GM21576 (cell line): Measurements from ENCODE around the gene KSR1.

Experiments
- ATAC-seq: cut with Tn5 transposase; IDR thresholded peaks from one replicate; pipeline ENCODE4 v1.9.1; 2021; ENCODE audit warnings: mild to moderate bottlenecking, moderate library complexity; ENCODE audit not compliant: unreplicated experiment

Gene KSR1

DNA sequence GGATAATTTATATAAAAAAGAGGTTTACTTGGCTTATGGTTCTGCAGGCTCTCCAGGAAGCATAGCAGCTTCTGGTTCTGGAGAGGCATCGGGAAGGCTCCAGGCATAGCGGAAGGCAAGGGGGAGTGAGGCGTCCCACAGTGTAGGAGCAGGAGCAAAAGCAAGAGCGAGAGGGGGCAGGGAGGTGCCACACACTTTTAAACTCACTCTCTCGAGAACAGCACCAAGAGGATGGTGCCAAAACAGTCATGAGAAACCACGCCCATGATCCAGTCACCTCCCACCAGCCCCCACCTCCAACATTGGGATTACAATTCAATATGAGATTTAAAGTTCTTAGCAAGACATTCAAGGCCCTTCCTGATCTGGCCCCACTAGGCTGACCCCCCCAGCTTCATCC, 124.8 kb downstream of the KSR1 start:
- ATAC-seq, result no peak

DNA sequence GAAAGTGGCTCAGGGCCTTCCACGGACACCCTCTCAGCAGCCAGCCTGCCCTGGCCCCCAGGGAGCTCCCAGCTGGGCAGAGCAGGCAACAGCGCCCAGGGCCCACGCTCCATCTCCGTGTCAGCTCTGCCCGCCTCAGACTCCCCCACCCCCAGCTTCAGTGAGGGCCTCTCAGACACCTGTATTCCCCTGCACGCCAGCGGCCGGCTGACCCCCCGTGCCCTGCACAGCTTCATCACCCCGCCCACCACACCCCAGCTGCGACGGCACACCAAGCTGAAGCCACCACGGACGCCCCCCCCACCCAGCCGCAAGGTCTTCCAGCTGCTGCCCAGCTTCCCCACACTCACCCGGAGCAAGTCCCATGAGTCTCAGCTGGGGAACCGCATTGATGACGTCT, 126.4 kb downstream of the KSR1 start:
- ATAC-seq, result no peak

DNA sequence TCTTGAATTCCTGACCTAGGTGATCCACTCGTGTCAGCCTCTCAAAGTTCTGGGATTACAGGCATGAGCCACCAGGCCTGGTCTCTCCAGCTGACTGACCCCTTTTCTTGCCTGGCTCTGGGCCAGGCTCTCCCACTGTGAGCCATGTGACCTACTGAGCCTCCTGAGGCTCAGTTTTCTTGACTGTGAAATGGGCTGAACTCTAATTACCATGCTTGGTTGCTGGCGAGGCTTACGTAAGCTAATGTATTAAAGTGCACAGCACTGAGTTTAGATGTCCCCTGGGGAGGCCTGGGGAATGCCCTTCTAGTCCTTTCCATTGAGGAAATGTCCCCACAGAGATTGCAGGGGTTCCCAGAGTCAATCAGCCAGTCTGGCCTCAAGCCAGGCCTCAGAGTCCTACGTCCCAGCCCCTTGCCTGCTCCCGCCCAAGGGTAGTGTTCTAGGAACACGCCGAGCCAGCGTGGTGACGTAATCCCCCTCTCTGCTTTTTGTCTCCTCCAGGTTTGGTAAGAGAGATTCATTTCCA, 129.0 kb downstream of the KSR1 start:
- ATAC-seq, result no peak

DNA sequence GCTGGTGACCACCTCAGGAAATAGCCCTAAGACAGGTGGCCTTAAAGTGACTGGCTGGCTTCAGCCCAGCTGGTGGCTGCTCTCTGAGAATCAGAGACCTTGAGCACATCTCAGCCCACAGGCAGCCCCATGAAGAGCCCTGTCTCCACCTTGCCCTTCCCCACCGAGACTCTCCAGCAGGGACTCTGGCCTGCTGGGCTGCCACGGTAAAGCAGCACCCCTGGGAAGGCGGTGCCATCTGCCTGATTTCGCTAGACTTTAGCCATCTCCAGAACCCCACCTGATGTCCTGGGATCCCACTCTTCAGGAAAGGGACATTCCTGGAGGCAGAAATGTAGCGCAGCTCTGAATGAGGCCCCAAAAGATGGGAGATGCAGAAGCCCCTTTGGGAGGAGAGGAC, 129.5 kb downstream of the KSR1 start:
- no peak for ATAC-seq

DNA sequence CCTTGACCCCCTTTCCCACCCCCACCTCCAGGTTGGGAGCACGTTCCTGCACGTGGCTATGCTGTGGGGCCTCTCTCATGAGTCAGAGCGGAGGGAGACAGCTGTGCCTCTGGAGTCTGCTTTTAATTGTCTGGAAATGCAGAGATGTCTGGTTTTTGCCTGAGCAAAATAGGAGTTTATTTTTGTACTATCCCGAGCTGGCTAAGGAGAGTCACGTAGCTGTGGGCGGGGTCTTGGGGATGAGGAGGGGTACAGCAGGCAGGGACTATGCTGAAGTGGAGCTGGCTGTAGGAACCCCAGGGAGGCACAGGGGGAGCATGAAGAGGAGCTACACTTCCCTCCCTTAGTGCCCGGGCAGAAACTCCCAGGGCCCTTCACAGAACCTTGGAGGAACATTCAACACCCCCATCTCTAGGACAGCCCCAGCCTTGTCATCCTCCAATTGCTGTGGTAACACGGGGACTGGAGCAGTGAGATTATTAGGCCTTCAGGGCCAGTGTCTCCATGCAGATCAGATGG, 130.0 kb downstream of the KSR1 start:
- no peak for ATAC-seq

DNA sequence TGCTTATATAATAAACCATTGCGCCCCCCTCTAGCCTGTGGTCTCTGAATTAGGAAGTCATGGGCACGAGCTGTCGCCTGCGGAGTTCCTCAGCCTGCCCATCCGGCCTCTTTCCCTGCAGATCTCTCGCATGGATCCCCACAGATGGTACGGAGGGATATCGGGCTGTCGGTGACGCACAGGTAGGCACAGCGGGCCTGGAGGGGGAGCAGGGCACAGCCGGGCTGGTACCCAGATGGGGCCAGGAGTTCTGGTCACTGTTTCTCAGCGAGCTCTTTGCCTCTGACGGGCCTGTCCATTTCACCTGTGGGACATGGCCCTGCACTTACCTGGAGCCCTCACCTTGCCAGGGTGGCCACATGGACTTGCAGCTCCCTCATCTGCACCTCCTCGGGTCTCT, 132.1 kb downstream of the KSR1 start:
- no peak for ATAC-seq

DNA sequence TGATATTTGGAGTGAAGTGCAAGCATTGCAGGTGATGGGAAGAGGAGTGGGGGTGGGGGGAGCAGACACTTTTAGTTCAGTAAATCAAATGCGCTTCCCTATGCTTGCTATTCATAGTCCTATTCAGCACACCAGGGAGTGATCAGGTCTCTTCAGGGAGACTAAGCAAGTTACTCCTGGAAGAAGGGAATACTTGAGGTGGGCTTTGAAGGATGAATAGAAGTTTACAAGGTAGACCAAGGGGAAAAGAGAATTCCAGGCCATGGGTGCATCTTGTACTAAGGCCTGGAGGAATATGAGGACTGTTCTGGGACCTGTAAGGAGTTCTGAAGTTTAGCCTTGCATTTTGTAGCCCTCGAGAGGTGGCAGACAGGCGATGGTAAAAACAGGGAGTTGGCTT, 134.6 kb downstream of the KSR1 start:
- ATAC-seq, result no peak

DNA sequence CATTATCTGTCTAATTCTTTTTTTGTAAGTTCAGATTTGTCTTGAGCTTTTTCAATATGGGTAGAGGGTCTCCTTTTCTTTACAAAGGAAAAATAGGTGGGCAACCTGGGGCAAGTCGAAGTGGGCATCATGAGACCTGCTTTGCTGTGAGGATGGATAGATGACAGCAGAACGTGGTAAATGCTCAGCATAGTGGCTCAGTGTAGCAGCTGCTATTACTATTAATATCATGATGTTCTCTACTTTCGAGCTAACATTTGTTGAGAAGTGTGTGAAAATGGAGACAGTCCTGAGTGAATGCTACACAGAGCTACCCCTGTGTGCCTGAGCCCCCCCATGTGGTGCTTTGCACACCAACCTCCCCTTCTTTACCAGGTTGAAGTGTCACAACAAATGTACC, 135.7 kb downstream of the KSR1 start:
- no peak for ATAC-seq

DNA sequence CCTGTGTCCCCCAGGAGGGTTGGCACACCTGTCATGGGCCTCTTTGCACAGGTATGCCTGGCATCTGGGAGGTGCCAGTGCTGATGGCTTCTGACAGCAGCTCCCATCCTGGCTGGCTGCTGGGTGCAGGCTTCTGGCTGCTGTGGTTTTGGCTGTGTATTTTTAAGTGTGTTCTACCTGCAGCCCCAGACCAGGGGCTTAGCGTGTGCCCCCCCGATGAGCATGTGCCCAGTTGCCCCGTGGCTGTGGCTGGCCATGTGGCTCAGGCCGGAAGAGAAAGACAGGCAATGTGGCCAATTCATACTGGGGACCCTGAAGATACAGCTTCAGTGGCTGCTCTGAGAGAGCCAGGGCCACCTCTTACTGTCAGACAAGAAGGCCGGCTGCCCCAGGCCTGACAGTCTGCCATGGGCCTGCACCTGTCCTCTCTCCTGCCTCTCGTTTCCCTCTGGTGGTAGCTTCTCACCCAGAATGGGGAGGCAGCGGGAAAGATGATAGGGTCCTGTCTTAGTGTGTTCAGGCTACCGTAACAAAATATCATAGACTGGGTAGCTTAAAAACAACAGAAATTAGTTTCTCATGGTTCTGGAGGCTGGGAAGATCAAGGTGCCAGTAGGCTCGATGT, 137.1 kb downstream of the KSR1 start:
- ATAC-seq, result no peak

DNA sequence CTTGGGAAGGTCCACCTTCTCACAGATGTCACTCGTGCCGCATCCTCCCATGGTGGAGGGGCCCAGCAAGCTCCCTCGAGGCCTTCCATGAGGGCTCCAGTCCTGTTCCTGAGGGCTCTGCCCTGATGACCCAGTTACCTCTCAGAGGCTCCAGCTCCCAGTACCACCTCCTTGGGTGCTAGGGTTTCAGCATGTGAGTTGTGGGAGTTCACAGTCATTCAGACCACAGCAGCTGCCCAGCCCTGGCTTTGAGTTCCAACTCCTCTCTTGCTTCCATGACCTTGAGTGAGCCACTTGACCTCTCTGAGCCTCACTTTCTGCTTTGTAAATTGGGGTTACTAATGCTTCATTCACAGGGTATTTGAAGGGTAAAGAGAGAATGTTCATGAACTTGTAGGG, 137.6 kb downstream of the KSR1 start:
- no peak for ATAC-seq

DNA sequence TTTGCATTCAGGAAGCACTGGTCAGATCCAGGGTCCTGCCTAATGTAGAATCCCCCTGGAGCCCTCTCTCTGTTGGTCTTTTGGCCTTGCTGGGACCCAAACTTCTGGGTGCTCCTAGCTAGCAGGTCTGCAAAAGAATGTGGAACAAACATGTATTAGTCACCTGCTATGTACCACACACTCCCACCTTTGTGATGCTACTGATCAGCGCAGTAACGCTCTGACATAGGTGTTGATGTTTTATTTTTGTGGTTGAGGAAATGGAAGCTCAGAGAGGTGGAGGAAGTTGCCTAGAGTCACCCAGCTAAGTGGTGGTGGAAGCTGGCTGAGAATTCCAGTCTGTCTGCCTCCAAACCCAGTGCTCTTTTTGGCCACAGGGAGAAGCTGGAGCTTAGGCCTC, 139.0 kb downstream of the KSR1 start:
- ATAC-seq, result no peak

DNA sequence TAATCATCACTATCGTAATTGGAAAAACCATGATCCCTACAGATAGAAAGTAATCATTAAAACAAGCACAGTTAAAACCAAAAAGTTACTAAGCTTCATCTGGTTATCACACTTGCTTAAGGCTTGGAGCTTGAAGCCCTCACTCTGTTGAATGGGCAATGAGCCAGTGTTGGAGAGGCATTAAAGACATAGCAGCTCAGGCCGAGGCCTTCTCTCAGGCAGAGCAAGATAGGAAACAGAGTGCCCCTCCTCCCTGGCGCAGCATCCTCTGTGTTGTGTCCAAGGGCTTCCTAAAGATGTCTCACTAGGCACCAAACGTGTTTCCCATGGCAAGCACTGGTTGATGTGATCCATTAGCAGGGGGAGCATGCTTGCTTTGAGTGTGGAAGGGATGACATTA, 139.8 kb downstream of the KSR1 start:
- no peak for ATAC-seq

DNA sequence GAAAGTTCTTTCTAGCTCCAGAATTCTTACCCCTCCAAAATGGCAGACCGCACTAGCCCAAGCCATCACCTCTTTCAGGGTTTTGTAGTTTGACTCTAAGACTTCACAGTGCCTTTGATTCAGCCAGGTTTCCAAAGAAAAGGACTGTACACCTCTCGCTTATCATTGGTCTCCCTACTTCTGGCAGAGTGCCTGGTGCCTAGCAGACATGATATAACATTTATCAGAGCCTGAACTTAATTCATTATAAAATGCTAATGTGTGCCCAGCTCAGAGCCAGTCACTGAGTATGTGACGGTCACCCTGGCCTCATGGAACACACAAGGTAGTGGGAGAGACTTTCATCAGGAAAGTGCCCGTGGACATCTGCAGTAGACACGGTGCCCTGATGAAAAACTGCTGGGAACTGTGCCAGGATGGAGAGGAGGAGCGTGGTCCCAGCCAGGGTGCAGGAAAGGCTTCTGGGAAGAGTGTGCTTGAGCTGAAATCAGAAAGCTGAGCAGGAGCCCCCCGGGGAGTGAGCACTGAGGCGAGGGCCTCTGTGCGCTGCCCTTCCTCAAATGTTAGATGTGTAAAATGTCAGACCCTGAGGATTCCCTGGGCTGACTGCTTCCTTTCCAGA, 140.4 kb downstream of the KSR1 start:
- no peak for ATAC-seq

DNA sequence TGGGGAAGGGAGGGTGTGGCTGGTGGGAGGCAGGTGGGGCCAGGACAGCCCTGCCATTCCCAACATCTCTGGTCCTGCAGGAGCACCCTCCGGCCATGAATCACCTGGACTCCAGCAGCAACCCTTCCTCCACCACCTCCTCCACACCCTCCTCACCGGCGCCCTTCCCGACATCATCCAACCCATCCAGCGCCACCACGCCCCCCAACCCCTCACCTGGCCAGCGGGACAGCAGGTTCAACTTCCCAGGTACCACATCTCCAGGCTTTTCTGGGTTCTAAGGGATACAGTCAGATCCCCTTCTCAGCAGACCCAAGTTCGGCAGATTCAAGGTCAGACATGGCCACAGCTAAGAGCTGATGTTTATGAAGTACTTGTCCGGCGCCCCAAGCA, 140.9 kb downstream of the KSR1 start:
- ATAC-seq, result no peak

DNA sequence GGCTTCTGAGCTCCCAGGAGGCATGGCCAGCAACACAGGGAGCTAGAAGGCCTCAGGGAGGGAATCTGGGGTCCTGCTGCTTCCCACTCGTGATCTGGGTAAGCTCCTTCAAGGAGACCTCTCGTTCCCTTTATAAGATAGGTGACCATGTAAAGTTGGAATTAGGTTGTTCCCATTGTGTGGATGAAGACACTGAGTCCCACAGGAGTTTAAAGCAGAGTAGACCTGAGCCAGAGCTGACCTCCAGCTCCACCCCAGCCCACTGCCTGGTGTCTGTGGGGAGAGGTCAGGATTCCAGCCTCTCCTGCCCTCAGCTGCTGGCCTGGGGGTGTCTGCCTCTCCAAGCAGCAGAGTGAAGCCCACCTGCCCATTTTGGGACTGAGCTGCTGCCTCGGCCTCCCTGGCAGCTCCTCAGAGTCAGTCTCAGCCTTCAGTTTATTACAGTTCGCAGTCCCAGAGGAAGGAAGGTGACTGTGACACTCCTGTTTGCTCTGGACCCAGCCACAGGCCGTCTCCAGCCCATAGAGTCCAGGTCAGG, 141.6 kb downstream of the KSR1 start:
- ATAC-seq, result no peak

DNA sequence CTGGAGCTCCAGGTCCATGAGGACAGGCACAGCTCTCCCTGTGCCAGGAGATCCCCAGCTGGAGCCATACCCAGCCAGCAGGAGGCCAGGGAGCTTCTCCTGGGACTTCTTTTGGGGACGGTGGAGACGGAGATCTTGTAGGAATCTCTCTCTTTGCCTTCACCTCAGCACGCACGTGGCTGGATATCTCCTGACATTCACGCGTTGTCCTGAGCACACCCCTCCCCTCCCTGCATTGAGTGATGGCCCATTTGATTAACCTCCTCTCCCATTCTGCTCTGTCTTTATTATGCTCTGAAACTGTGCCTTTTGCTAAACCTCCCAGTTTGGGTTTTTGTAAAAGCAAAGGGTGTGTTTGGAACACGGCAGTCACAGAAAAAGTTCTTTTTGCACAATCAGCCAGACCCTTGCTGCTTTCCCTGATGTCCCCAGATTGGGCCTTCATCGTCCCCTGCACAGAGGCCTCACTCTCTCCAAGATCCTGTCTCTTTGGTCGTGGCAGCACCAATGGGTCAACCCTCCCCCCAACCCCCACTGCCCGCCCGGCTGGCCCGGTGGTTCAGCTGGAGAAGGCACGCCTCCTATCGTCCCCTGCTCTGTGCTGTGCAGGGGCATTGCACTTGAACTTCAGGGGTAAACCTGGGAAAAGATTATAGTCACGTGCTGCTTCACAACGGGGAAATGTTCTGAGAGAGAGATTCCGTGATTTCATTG, 142.2 kb downstream of the KSR1 start:
- ATAC-seq, result no peak

DNA sequence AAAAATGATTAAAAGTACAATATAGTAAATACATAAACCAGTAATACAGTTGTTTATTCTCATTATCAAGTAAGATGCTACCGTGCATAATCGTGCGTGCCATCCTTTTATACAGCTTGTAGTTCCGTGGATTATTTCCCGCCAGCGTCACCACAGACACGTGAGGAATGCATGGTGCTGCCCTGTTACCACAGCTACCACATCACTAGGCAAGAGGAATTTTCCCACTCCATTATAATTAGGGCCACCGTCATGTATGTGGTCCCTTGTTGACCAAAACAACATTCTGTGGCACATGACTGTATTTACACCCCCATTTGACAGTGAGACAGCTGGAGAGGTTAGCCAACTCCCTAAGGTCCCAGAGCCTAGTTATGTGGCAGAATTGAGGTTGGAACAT, 144.2 kb downstream of the KSR1 start:
- ATAC-seq, result no peak

DNA sequence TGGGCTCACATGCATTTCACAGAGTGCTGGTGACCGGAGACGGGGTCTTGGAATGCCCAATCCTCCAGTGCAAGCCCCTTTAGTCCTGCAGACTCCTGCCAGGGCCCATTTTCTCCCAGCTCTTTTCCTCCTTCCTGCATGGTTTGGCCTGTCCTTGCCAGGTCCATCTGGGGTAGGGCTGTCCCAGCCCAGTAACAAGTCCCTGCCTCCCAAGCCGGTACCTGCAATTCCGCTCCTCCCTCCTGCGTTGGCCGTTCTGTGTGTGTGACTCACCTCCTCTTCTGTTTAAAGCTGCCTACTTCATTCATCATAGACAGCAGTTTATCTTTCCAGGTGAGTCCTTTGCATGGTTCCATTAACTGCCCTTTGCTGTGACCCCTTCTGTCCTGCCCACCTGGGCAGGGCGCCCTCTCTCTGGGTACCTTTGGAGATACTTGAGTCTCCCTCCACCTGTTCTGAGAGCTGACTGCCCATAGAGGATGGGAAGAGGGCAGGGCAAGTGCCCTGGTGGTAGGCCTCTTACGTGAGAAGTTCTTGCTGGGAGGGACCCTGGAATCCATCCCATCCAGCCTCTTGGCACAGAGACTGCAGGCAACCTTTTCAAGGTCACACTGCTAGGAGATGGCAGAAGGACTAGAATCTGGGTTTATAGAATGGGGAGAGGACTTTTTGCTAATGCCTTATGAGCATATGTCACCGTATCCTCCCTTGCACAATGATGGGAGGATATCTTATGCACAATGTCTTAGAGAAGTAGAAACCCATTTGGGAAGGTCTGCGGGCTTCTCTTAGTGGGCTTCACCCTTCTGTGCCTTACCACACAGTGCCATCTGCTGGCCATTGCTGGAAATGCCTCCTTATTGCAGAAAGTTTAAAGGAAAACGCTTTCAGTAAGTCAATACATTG, 145.1 kb downstream of the KSR1 start:
- ATAC-seq, result no peak

DNA sequence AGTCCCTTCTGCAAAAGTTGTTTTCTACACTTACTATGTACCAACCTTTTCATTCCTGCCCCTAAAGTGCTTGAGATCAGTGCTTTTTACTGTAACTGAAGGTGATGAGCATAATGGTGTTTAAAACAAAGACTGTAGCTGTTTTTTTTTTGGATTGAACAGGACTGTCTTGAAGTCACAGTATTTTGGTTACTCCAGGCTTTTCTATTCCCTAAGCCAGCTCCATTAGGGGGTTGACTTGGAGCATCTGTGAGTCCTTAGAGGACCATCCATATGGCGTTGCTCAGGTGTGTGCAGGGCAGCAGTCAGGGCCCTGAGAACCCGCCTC, 145.7 kb downstream of the KSR1 start:
- no peak for ATAC-seq

DNA sequence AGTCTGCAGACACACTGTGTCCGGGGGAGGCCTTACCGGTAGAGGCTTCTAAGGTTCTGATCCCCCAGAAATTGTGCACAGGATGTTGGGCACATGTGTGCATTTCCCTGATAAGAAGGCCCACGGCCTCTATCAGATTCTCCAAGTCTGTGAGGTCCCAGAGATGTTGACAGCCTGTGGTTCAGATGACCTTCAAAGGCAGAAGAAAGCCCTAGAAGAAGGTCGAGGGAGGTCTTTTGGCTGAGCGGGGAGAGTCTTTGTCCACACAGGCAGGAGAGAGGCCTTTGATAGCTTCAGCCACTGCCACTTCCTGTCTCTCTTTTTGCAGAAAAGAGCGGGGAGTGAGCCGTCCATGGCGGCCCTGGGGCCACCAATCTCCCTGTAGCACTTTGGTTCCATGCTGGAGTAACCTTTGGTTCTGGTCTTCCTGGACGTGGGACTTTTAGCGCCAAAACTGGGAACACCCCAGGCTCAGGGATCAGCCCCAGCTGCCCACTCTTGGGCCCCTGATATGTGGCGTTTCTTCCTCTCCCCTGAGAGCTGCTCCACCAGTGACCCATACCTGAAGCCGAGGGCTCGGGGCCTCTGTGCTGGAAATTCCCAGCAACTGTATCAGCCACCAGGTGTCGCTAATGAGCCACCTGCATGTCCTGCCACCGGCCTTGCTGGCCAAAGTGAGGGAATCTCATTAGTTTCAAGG, 146.6 kb downstream of the KSR1 start:
- no peak for ATAC-seq
